ENCODE data around the gene SOX4.
"Not testable (repeated sequence)": the region's sequence is repeated elsewhere in the genome, so short reads cannot be mapped to it uniquely, and the experiment has no call there.

Gene SOX4
- total RNA-seq = 40.0 to 72.3 reads per million in 2 donors

- no peak for DNase-seq
These were observed at the start of gene SOX4 for GRCh38 chr6:21593412-21593926. Gene SOX4 (plus strand): TSS chr6:21593751. CDS start chr6:21594535, 784 bp downstream.

GRCh38 chr6:21552286-21552685, 41.3 kb upstream of the SOX4 start:
- not testable (repeated sequence) for DNase-seq

- DNase-seq = no peak
These were observed 39.3 kb upstream of the SOX4 start for GRCh38 chr6:21554286-21554685.

DNA sequence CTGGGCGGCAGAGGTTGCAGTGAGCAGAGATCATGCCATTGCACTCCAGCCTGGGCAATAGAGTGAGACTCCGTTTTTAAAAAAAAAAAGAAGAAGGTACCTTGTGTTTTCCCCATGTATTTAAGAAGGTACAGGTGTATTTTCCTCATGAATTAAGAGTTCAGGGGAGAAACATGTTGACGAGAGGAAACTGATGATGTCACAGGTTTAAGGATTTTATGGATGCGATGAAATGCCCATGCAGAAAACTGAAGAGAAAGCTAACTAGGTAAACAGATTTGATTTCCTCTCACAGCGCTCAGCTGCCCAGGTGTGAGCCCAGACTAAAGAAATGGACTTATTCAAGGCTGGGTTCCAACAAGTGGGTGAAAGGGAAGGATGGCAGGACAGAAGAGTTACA, 38.4 kb upstream of the SOX4 start:
- no peak for DNase-seq

- DNase-seq = no peak
These were observed 37.0 kb upstream of the SOX4 start for GRCh38 chr6:21556511-21556910.

DNA sequence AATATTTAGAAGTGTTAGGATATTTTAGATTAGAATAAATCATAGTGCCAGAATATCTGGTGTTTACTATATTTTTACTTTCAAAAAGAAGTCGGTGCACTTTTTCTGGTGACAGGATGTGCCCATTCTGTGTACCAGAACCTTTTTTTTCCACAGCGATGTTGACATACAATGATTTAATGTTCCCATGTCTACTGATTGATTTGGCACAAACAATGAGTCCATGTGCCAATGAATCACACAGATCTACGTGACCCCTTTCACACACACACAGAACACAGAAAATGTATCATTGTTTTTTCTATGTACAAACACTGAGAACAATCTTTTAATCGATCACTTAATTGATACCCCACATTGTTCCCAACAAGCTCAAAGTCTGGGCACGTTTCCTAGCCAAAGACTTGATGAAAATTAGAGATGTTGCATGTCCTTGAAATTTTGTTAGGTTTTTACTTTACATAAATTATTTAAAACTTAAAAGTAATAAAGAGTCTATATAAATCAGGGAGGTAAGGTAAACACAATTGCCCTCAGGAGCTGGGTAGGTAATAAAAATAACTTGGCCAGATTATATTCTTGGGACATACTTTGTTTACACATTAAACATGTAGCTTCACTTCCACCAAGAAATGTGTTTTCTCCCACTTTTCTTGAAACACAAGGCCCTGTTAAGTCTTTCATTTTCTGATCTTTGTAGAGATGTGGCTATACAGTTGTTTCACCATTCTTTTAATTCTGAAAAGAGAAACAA, 36.4 kb upstream of the SOX4 start:
- no peak for DNase-seq

- DNase-seq = no peak
These were observed 34.3 kb upstream of the SOX4 start for GRCh38 chr6:21559238-21559637.

GRCh38 chr6:21560249-21560648, 33.3 kb upstream of the SOX4 start:
- DNase-seq = no peak

DNA sequence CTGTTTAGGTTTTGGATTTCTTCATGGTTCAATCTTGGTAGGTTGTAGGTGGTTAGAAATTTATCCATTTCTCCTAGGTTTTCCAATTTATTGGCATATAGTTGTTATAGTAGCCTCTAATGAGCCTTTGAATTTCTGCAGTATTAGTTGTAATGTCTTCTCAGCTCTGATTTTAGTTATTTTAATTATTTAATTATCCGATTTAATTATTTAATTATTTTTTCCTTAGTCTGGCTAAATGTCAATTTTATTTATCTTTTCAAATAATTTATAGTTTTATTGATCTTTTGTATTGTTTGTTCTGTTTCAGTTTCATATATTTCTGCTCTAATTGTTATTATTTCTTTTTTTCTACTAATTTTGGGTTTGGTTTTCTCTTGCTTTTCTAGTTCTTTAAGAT, 28.1 kb upstream of the SOX4 start:
- no peak for DNase-seq

DNA sequence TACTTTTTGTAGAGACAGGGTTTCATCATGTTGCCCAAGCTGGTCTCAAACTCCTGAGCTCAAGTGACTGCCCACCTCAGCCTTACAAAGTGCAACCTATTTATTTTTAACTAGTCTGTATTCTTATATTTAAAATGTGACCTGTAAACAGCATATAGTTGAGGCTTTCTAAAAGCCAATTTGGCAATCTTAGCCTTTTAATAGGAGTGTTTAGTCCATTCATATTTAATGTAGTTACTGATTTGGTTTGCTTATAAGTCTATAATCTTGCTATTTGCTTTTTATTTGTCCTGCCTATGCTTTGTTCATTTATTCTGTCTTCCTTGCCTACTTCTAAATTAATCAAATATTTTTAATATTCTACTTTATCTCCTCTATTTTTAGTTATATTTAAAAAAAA, 15.0 kb upstream of the SOX4 start:
- DNase-seq = no peak

DNA sequence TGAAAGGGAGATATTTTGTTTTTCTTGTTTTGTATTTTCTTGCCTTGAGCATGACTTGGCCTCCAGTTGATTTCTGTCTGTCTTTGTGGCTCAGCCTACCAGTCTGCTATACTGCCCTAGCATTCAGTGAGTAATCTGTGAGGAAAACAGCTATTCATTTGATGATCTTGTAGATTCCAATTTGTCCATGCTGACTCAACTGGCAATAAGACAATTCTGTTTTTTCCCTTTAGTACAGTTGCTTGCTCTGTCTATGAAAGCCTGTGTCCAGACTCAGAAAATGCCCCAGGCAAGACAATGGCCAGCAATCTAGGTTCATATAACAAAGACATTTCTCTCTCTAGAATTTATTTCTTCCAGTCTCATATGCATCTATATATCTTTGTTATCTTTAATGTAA, 10.9 kb upstream of the SOX4 start:
- no peak for DNase-seq

GRCh38 chr6:21586300-21586699, 7.3 kb upstream of the SOX4 start:
- DNase-seq = no peak

DNA sequence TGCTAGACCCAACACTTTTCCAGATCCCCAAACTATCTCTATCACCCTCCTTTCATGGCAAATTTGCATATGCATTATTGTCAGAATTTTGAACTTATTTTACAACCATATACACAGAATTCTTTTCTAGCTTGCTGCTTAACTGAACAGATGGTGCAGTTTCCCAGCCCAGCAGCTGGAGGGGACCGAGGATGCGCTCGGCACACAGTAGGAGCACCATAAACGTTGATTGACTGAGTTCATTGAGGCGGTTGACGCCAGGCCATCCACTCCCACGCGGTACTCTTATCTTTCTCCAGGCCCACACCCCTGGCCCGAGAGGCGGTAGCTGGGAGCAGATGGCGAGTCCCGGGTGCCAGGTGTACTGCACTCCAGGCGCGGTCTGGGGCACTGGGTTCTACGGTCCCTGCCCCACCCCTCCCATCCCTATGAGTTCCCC, 6.8 kb upstream of the SOX4 start:
- DNase-seq = no peak

GRCh38 chr6:21587179-21587960, 6.2 kb upstream of the SOX4 start:
- DNase-seq = no peak

- DNase-seq = no peak
These were observed 5.5 kb upstream of the SOX4 start for GRCh38 chr6:21587961-21588480.

- no peak for DNase-seq
These were observed 4.8 kb upstream of the SOX4 start for GRCh38 chr6:21588481-21589351.

GRCh38 chr6:21589352-21590345, 3.9 kb upstream of the SOX4 start:
- DNase-seq = peak; percentile 34

DNA sequence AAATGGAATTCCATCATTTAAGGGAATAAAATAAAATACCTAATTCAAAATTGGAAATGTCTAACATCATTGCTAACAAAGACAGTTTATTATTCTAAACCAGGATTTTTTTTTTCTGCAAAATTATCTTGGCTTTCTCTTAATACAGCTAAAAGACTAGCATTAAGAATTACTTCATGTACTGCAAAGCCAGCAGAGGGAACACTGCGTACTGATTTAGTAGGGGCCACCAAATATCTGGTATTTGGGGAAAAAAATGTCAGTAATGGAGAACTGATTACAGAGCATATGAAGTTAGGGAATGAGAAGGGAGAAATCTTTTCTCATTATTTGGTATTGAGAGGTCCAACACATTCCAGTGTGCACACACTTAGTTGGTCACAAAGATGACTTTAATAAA, 3.2 kb upstream of the SOX4 start:
- no peak for DNase-seq

DNA sequence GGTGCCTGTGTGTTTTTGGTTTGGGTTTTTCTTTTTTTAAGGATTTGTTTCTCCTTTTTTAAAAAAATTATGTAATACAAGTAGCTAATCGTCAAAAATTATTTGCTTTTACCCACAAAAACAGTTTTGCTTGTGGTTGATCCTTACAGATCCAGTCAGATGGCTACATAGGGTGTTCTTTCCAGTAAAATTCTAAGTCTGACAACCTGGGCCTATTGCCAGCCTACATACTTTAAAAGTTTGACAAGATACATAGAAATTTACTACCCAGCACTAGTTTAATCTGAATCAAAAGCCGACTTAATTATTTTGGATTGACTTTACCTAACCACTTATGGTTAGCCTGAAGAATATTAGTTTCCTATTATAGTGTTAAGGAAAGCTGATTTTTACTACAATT, 2.1 kb upstream of the SOX4 start:
- no peak for DNase-seq

GRCh38 chr6:21592953-21593352, 598 bp upstream of the SOX4 start:
- no peak for DNase-seq

- DNase-seq = no peak
These were observed 420 bp downstream of the SOX4 start for GRCh38 chr6:21593927-21594415.
